ENCODE results near the gene COL27A1.
A peak's percentile ranks its signal among the peaks of the same experiment; 100 is the strongest.

The COL27A1 gene

DNA sequence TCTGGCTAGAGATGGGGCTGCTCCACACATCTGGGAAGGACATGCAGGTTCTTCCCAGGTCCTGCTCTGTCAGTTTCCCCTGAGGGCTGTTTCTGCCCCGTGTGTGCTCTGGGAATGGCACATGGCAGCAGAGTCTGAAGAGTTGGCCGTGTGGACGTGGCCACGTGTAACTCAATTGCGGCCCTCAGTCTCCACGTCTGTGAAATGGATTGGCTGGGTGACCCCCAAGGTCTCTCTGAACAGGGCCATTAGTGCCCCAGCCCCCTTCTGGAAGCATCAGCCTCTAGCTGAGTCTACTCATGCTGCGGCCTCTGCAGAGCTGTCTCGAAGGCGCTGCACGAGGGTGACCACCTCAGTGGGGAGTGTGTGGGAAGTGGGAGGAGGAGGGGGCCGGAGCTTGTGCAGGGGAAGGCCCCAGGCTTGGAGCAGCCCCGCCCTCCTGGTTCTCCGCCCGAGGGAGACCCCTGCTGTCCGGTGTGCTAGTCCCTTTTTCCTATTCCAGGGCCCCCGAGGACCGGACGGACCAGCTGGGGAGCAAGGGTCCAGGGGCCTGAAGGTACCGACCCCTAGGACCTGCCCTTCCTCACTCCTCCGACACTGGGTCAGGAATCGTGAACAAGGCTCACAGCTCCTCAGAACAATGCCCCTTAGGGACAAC lies 108.6 kb downstream of the COL27A1 start:
- Histone ChIP-seq H2AK5ac (ENCODE audit: low read length) (peak overlapping the region; percentile 24), H3K9me3 (ENCODE audit: insufficient read depth, low read depth, low read length) (no peaks in the 10 kb centered on the region), H3K4me2 (ENCODE audit: low read length) (no peak overlapping the region), H2AFZ (ENCODE audit: insufficient read depth, low read length, poor library complexity) (no peak overlapping the region), H2BK5ac (ENCODE audit: low read depth, low read length, poor library complexity) (no peak overlapping the region), H3K36me3 (ENCODE audit: control insufficient read depth in 1 of 2, insufficient read depth in 2 of 2, low read length in 2 of 2) (peaks cover 42 to 50% of the 10 kb centered on the region in 2 experiments), H3K4me3 (ENCODE audit: low read depth, low read length) (no peak overlapping the region), H3K79me2 (ENCODE audit: control insufficient read depth, insufficient read depth, low read length, poor library complexity) (no peaks in the 10 kb centered on the region), H4K91ac (ENCODE audit: low read depth, low read length) (no peak overlapping the region), H4K8ac (ENCODE audit: low read depth, low read length) (no peak overlapping the region), H3K23ac (ENCODE audit: low read length) (no peak overlapping the region), H3K27ac (ENCODE audit: low read depth, low read length) (no peak overlapping the region), H2BK120ac (ENCODE audit: insufficient read depth, low read length, poor library complexity) (no peak overlapping the region), H4K12ac (ENCODE audit: low read depth, low read length) (no peak overlapping the region), H3K4me1 (ENCODE audit: control insufficient read depth in 1 of 2, insufficient read depth in 2 of 2, low read length in 2 of 2) (no peaks in the 10 kb centered on the region), H3K9ac (ENCODE audit: low read length) (peak overlapping the region; percentile 0), H2BK12ac (ENCODE audit: low read length) (no peak overlapping the region), H3K27me3 (ENCODE audit: insufficient read depth, low read length) (no peaks in the 10 kb centered on the region), H3K4ac (ENCODE audit: low read depth, low read length) (no peak overlapping the region), H3K14ac (ENCODE audit: low read length) (no peak overlapping the region), H3K79me1 (ENCODE audit: low read length) (no peaks in the 10 kb centered on the region), H3K18ac (ENCODE audit: low read length) (no peak overlapping the region)
- DNase-seq = no peak
- no CpG with 5 or more reads among the region's 21 CpGs for WGBS (ENCODE audit: extremely low coverage, insufficient coverage, insufficient read length)

DNA sequence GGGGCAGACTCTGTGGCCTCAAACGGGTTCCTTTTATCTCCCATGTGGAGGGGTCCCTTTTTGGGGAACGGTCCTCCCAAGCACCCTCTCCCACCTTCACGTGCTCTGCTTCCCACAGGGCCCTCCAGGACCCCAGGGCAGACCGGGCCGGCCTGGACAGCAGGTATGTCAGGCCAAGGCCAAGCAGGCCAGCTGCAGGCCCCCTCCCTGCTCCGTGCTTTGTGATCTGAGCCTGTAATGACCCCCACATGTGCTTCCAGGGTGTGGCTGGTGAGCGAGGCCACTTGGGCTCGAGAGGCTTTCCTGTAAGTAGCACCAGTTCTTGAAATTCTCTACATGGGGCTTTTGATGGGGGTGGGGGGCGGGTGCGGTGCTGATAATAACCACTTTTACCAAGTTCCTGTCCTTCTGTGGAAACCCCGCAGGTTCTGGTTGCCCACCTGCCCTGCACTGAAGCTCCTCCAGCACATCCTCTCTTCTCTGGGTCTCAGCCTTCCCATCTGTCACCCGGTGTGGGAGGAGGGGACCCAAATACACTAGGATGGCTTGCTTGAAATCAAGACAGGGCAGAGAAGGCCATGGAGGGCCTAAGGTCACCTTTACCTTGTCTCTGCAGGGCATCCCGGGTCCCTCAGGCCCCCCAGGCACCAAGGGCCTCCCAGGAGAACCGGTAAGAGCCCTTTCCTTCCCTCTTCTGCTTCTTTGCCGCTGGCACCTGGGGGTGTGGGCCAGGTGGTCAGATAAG lies 109.6 kb downstream of the COL27A1 start:
- WGBS (ENCODE audit: extremely low coverage, insufficient coverage, insufficient read length) = no CpG with 5 or more reads among the region's 15 CpGs
- no peak overlapping the region for H4K8ac ChIP-seq (ENCODE audit: low read depth, low read length)

DNA sequence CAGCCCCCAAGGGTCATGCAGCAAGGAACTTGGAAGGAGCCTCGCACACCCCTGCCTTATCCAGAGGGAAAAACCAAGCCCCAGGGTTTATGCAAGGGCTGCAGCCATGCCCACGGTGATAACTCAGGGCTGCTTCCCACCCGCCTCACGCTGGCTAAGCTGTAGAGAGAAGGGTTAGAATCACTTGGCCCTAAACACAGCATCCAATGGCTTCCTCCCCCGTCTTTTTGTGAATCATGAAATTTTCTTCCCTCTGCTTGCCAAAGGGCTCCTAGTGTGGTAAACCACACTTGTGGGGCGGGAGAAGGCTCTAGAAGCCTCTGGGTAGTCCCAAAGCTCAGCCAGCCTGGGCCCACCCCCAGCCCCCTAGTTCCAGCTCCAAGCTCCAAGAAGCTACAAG lies 111.6 kb downstream of the COL27A1 start:
- Histone ChIP-seq H3K4me1 (ENCODE audit: control insufficient read depth in 1 of 2, insufficient read depth in 2 of 2, low read length in 2 of 2) (peaks cover 0 to 1% of the 10 kb centered on the region in 2 experiments), H4K12ac (ENCODE audit: low read depth, low read length) (no peak overlapping the region), H3K14ac (ENCODE audit: low read length) (no peak overlapping the region), H3K4ac (ENCODE audit: low read depth, low read length) (no peak overlapping the region), H3K9ac (ENCODE audit: low read length) (no peak overlapping the region), H2BK12ac (ENCODE audit: low read length) (no peak overlapping the region), H2BK5ac (ENCODE audit: low read depth, low read length, poor library complexity) (no peak overlapping the region), H3K4me3 (ENCODE audit: low read depth, low read length) (no peak overlapping the region), H3K27ac (ENCODE audit: low read depth, low read length) (no peak overlapping the region), H3K79me1 (ENCODE audit: low read length) (no peaks in the 10 kb centered on the region), H3K23ac (ENCODE audit: low read length) (no peak overlapping the region), H3K18ac (ENCODE audit: low read length) (no peak overlapping the region), H2AK5ac (ENCODE audit: low read length) (no peak overlapping the region), H3K79me2 (ENCODE audit: control insufficient read depth, insufficient read depth, low read length, poor library complexity) (no peaks in the 10 kb centered on the region), H4K91ac (ENCODE audit: low read depth, low read length) (no peak overlapping the region), H3K36me3 (ENCODE audit: control insufficient read depth in 1 of 2, insufficient read depth in 2 of 2, low read length in 2 of 2) (peaks cover 47 to 73% of the 10 kb centered on the region in 2 experiments), H2BK120ac (ENCODE audit: insufficient read depth, low read length, poor library complexity) (no peak overlapping the region), H3K4me2 (ENCODE audit: low read length) (no peak overlapping the region), H4K8ac (ENCODE audit: low read depth, low read length) (no peak overlapping the region), H3K27me3 (ENCODE audit: insufficient read depth, low read length) (no peaks in the 10 kb centered on the region), H2AFZ (ENCODE audit: insufficient read depth, low read length, poor library complexity) (no peak overlapping the region), H3K9me3 (ENCODE audit: insufficient read depth, low read depth, low read length) (no peaks in the 10 kb centered on the region)
- no peak for DNase-seq
- no CpG with 5 or more reads among the region's 6 CpGs for WGBS (ENCODE audit: extremely low coverage, insufficient coverage, insufficient read length)

More for the DNA sequence above, 109.6 kb downstream of the COL27A1 start:
- no peak overlapping the region for H3K4ac ChIP-seq (ENCODE audit: low read depth, low read length)
- peaks cover 41 to 57% of the 10 kb centered on the region in 2 experiments for H3K36me3 ChIP-seq (ENCODE audit: control insufficient read depth in 1 of 2, insufficient read depth in 2 of 2, low read length in 2 of 2)
- no peak overlapping the region for H3K23ac ChIP-seq (ENCODE audit: low read length)
- H3K14ac ChIP-seq (ENCODE audit: low read length) = no peak overlapping the region
- no peaks in the 10 kb centered on the region for H3K4me1 ChIP-seq (ENCODE audit: control insufficient read depth in 1 of 2, insufficient read depth in 2 of 2, low read length in 2 of 2)
- H3K79me2 ChIP-seq (ENCODE audit: control insufficient read depth, insufficient read depth, low read length, poor library complexity) = no peaks in the 10 kb centered on the region
- H2BK120ac ChIP-seq (ENCODE audit: insufficient read depth, low read length, poor library complexity) = no peak overlapping the region
- no peaks in the 10 kb centered on the region for H3K79me1 ChIP-seq (ENCODE audit: low read length)
- H2BK12ac ChIP-seq (ENCODE audit: low read length) = no peak overlapping the region
- no peak overlapping the region for H4K12ac ChIP-seq (ENCODE audit: low read depth, low read length)
- H3K27me3 ChIP-seq (ENCODE audit: insufficient read depth, low read length) = no peaks in the 10 kb centered on the region
- no peak overlapping the region for H3K4me2 ChIP-seq (ENCODE audit: low read length)
- no peak overlapping the region for H2AFZ ChIP-seq (ENCODE audit: insufficient read depth, low read length, poor library complexity)
- no peak overlapping the region for H3K18ac ChIP-seq (ENCODE audit: low read length)
- H3K9ac ChIP-seq (ENCODE audit: low read length) = no peak overlapping the region
- no peak for DNase-seq
- no peak overlapping the region for H2BK5ac ChIP-seq (ENCODE audit: low read depth, low read length, poor library complexity)
- no peak overlapping the region for H3K4me3 ChIP-seq (ENCODE audit: low read depth, low read length)
- no peak overlapping the region for H3K27ac ChIP-seq (ENCODE audit: low read depth, low read length)
- no peaks in the 10 kb centered on the region for H3K9me3 ChIP-seq (ENCODE audit: insufficient read depth, low read depth, low read length)
- H2AK5ac ChIP-seq (ENCODE audit: low read length) = no peak overlapping the region
- H4K91ac ChIP-seq (ENCODE audit: low read depth, low read length) = no peak overlapping the region

DNA sequence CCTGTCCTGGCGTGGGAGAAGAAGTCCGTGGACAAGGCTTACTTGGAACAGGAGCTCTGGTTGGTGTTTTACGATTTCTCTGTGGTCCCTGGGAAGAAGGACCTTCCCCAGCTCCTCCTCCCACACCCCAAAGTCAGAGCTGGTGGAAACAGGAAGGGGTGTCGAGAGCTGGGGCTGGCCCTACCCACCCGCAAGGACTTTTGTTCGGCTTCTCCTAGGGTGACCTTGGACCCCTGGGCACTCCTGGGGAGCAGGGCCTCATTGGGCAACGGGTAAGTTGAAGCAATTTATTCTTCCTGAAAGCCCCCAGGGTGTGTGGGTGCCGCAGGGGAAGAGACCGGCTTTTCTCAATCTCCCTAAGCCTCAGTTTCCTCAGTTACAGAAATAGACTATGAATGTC lies 113.7 kb downstream of the COL27A1 start:
- no peak overlapping the region for H3K4me2 ChIP-seq (ENCODE audit: low read length)
- no peak overlapping the region for H2BK120ac ChIP-seq (ENCODE audit: insufficient read depth, low read length, poor library complexity)
- H2AFZ ChIP-seq (ENCODE audit: insufficient read depth, low read length, poor library complexity) = no peak overlapping the region
- no peak overlapping the region for H3K9ac ChIP-seq (ENCODE audit: low read length)
- H3K4me1 ChIP-seq (ENCODE audit: control insufficient read depth in 1 of 2, insufficient read depth in 2 of 2, low read length in 2 of 2) = peaks cover 0 to 1% of the 10 kb centered on the region in 2 experiments
- no peak overlapping the region for H3K4ac ChIP-seq (ENCODE audit: low read depth, low read length)
- H2AK5ac ChIP-seq (ENCODE audit: low read length) = no peak overlapping the region
- no CpG with 5 or more reads among the region's 9 CpGs for WGBS (ENCODE audit: extremely low coverage, insufficient coverage, insufficient read length)
- H3K18ac ChIP-seq (ENCODE audit: low read length) = no peak overlapping the region
- H3K23ac ChIP-seq (ENCODE audit: low read length) = no peak overlapping the region
- H2BK5ac ChIP-seq (ENCODE audit: low read depth, low read length, poor library complexity) = no peak overlapping the region
- peaks cover 47 to 66% of the 10 kb centered on the region in 2 experiments for H3K36me3 ChIP-seq (ENCODE audit: control insufficient read depth in 1 of 2, insufficient read depth in 2 of 2, low read length in 2 of 2)
- H4K8ac ChIP-seq (ENCODE audit: low read depth, low read length) = no peak overlapping the region
- no peaks in the 10 kb centered on the region for H3K9me3 ChIP-seq (ENCODE audit: insufficient read depth, low read depth, low read length)
- no peaks in the 10 kb centered on the region for H3K27me3 ChIP-seq (ENCODE audit: insufficient read depth, low read length)
- no peak overlapping the region for H3K14ac ChIP-seq (ENCODE audit: low read length)
- no peak overlapping the region for H4K91ac ChIP-seq (ENCODE audit: low read depth, low read length)
- no peaks in the 10 kb centered on the region for H3K79me2 ChIP-seq (ENCODE audit: control insufficient read depth, insufficient read depth, low read length, poor library complexity)
- no peak overlapping the region for H3K27ac ChIP-seq (ENCODE audit: low read depth, low read length)
- no peak for DNase-seq
- H3K4me3 ChIP-seq (ENCODE audit: low read depth, low read length) = no peak overlapping the region
- no peaks in the 10 kb centered on the region for H3K79me1 ChIP-seq (ENCODE audit: low read length)
- H2BK12ac ChIP-seq (ENCODE audit: low read length) = no peak overlapping the region
- H4K12ac ChIP-seq (ENCODE audit: low read depth, low read length) = no peak overlapping the region

Measured in trophoblast cell (in vitro differentiated cells and primary cell).